ENCODE measurements around the gene DSCAML1. TPM values are rescaled to one million over a fixed set of nuclear protein-coding genes. Genes with fewer than 3 reads are reported as not detected.

Gene DSCAML1
- total and polyA plus RNA-seq, 9 of the 15 experiments (the other 6 are each of a cell fraction or from before 2014, with no cell fraction given), result not detected

DNA sequence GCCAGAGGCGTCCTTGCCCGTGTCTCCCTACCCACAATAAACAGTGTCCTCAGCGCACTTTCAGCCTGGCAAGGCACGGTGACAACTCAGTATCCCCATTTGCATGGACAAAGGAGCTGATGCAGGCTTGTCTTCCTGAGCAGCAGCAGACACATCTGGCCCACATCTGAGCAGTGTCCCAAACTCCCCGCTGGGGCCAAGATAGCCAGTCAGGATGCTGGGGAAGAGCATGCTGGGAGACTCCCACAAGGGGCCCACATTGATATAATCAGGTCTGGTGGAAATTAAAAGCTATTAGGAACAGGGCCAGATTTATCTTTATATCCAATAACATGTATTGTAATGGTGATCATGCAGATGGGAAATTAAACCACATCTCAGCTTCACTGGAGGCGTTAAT is 24.7 kb downstream of the DSCAML1 start:
- 0% methylated on average over 6 of the region's 6 CpGs for WGBS (ENCODE audit: insufficient coverage, low coverage, missing lambda C conversion rate)
- ATAC-seq, result no peak
- intact Hi-C loops (cut with micrococcal nuclease), result no loop called here

More for the DNA sequence above, 24.7 kb downstream of the DSCAML1 start:
- H3K9me3 ChIP-seq (replicated peaks; ENCODE audit: control insufficient read depth, insufficient read depth, low read depth, low read length), result no peaks in the 10 kb centered on the region
- CTCF ChIA-PET (ENCODE audit: low intra/inter-chr PET ratio), result no interaction called here
- BruUV-seq (replicated peaks), result no TSS peak
- no peaks in the 10 kb centered on the region for H3K36me3 ChIP-seq (ENCODE audit: control insufficient read depth, insufficient read depth, low read length)
- no peaks in the 10 kb centered on the region for H3K9me1 ChIP-seq (ENCODE audit: control insufficient read depth, insufficient read depth, low read length)
- POLR2A ChIA-PET, result no interaction called here
- H3K4me3 ChIP-seq, result no peak overlapping the region
- FAIRE-seq, result no peak
- H3K4me1 ChIP-seq (replicated peaks in 1 of 2; ENCODE audit: control insufficient read depth in 2 of 2, insufficient read depth in 2 of 2, low read length in 2 of 2), result no peaks in the 10 kb centered on the region
- peaks cover 9% of the 10 kb centered on the region for H4K20me1 ChIP-seq (replicated peaks; ENCODE audit: control insufficient read depth, insufficient read depth, low read length)
- H3K4me2 ChIP-seq (ENCODE audit: insufficient read depth, low read length), result no peak overlapping the region
- DNase-seq (ENCODE audit: extremely low read depth in 1 of 4, low spot score in 3 of 4), result no peak
- no peaks in the 10 kb centered on the region for H3K79me2 ChIP-seq (ENCODE audit: control insufficient read depth, insufficient read depth, low read length)
- TF ChIP-seq RUNX1 (IDR thresholded peaks at IDR 0.05; ENCODE audit: low read depth) (no peak), SUPT5H (IDR thresholded peaks at IDR 0.05) (no peak), MAFK (IDR thresholded peaks at IDR 0.05; ENCODE audit: low read length) (no peak), FOXJ2 (tag; IDR thresholded peaks at IDR 0.05) (no peak), POU5F1 (IDR thresholded peaks at IDR 0.05; ENCODE audit: borderline replicate concordance, low read depth, low read length, partially characterized antibody) (no peak), FOXK2 (conservative IDR thresholded peaks at IDR 0.05 in 1 of 2, IDR thresholded peaks at IDR 0.05 in 1 of 2; ENCODE audit: low read depth in 2 of 2) (no peak), MCM5 (IDR thresholded peaks at IDR 0.05; ENCODE audit: low read depth) (no peak), TAL1 (IDR thresholded peaks at IDR 0.05) (no peak), ELK1 (CRISPR knock-in tag; IDR thresholded peaks at IDR 0.05) (no peak), SMAD1 (IDR thresholded peaks at IDR 0.05; ENCODE audit: low read depth, low read length, partially characterized antibody) (no peak)
- TF ChIP-seq, protein P1, sequence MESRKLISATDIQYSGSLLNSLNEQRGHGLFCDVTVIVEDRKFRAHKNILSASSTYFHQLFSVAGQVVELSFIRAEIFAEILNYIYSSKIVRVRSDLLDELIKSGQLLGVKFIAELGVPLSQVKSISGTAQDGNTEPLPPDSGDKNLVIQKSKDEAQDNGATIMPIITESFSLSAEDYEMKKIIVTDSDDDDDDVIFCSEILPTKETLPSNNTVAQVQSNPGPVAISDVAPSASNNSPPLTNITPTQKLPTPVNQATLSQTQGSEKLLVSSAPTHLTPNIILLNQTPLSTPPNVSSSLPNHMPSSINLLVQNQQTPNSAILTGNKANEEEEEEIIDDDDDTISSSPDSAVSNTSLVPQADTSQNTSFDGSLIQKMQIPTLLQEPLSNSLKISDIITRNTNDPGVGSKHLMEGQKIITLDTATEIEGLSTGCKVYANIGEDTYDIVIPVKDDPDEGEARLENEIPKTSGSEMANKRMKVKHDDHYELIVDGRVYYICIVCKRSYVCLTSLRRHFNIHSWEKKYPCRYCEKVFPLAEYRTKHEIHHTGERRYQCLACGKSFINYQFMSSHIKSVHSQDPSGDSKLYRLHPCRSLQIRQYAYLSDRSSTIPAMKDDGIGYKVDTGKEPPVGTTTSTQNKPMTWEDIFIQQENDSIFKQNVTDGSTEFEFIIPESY (CRISPR knock-in tag; IDR thresholded peaks at IDR 0.05), result no peak
- TF ChIP-seq, protein P2, sequence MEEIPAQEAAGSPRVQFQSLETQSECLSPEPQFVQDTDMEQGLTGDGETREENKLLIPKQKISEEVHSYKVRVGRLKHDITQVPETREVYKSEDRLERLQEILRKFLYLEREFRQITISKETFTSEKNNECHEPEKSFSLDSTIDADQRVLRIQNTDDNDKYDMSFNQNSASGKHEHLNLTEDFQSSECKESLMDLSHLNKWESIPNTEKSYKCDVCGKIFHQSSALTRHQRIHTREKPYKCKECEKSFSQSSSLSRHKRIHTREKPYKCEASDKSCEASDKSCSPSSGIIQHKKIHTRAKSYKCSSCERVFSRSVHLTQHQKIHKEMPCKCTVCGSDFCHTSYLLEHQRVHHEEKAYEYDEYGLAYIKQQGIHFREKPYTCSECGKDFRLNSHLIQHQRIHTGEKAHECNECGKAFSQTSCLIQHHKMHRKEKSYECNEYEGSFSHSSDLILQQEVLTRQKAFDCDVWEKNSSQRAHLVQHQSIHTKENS (CRISPR knock-in tag; IDR thresholded peaks at IDR 0.05), result no peak
- H3K9ac ChIP-seq (ENCODE audit: insufficient read depth in 1 of 2, low read depth in 2 of 2, low read length in 2 of 2), result no peak overlapping the region
- no peak overlapping the region for H2AFZ ChIP-seq (ENCODE audit: low read depth, low read length)
- in situ Hi-C loops (cut with MboI), result no loop called here
- H3K27ac ChIP-seq (ENCODE audit: extremely low read depth, low read depth, low read length), result no peak overlapping the region
- H3K27me3 ChIP-seq (ENCODE audit: control insufficient read depth in 2 of 2, insufficient read depth in 2 of 2, low read length in 2 of 2), result peaks cover 17 to 71% of the 10 kb centered on the region in 2 experiments; a peak in 4 of 5 replicates

Data from K562 (cell line).